Neural progenitor cell (in vitro differentiated cells): ENCODE data around the gene PDP2. TPM values are rescaled to one million over a fixed set of nuclear protein-coding genes. Genes with fewer than 3 reads are reported as not detected.

Experiments
- DNase-seq: peaks from one replicate; pipeline ENCODE4 v3.0.0-alpha.2; 2016; ENCODE audit warnings: low spot score
- H2AFZ ChIP-seq: fragments of 200-600 bp; sonication (generic); replicated peaks from 2 replicates; pipeline ENCODE4 v1.6.1; 2016; ENCODE audit warnings: antibody characterized with exemption
- H3F3A ChIP-seq: fragments of 200-600 bp; sonication (generic); 2 replicates; pipeline ENCODE4 v1.6.1; 2016; ENCODE audit warnings: antibody characterized with exemption, low read depth
- H3K27ac ChIP-seq: fragments of 200-600 bp; sonication (generic); 2 replicates; pipeline ENCODE4 v1.5.1; 2016; ENCODE audit warnings: mild to moderate bottlenecking
- H3K27me3 ChIP-seq: fragments of 200-600 bp; sonication (generic); 2 replicates; pipeline ENCODE4 v1.6.1; 2016; ENCODE audit warnings: mild to moderate bottlenecking, moderate library complexity
- H3K36me3 ChIP-seq: fragments of 200-600 bp; sonication (generic); 2 replicates; pipeline ENCODE4 v1.5.1; 2016
- H3K4me1 ChIP-seq: fragments of 200-600 bp; sonication (generic); 2 replicates; pipeline ENCODE4 v1.6.1; 2016; ENCODE audit warnings: mixed run types
- H3K4me2 ChIP-seq: fragments of 200-600 bp; sonication (generic); 2 replicates; pipeline ENCODE4 v1.6.1; 2016
- H3K4me3 ChIP-seq: fragments of 200-600 bp; sonication (generic); 2 replicates; pipeline ENCODE4 v1.5.1; 2016
- H3K79me2 ChIP-seq: fragments of 200-600 bp; sonication (generic); 2 replicates; pipeline ENCODE4 v1.6.1; 2016; ENCODE audit warnings: low read depth
- H3K9ac ChIP-seq: fragments of 200-600 bp; sonication (generic); 2 replicates; pipeline ENCODE4 v1.6.1; 2016
- H3K9me3 ChIP-seq: fragments of 200-600 bp; sonication (generic); 2 replicates; pipeline ENCODE4 v1.5.1; 2016; ENCODE audit warnings: low read depth
- H4K20me1 ChIP-seq: fragments of 200-600 bp; sonication (generic); 2 replicates; pipeline ENCODE4 v1.6.1; 2016; ENCODE audit warnings: low read depth
- H3K27ac Mint-ChIP-seq: 3 replicates; pipeline ENCODE4 v1.8.0; 2021; ENCODE audit warnings: mixed read lengths
- H3K27me3 Mint-ChIP-seq: 2 replicates; pipeline ENCODE4 v1.8.0; 2022; ENCODE audit warnings: low read depth, mild to moderate bottlenecking, inconsistent platforms, moderate library complexity, mixed read lengths; ENCODE audit not compliant: insufficient read depth
- H3K36me3 Mint-ChIP-seq: 3 replicates; pipeline ENCODE4 v1.8.0; 2021; ENCODE audit warnings: mixed read lengths
- H3K4me1 Mint-ChIP-seq: 3 replicates; pipeline ENCODE4 v1.8.0; 2021; ENCODE audit warnings: mixed read lengths
- H3K4me3 Mint-ChIP-seq: 3 replicates; pipeline ENCODE4 v1.8.0; 2021; ENCODE audit warnings: mild to moderate bottlenecking, moderate library complexity, mixed read lengths
- H3K9me3 Mint-ChIP-seq: 3 replicates; pipeline ENCODE4 v1.8.0; 2020; ENCODE audit warnings: mixed read lengths
- CTCF ChIP-seq: fragments of 200-600 bp; sonication (generic); IDR thresholded peaks from 2 replicates; pipeline ENCODE4 v1.5.1; 2017; ENCODE audit warnings: antibody characterized with exemption, mild to moderate bottlenecking
- EZH2 ChIP-seq: fragments of 200-600 bp; sonication (generic); IDR thresholded peaks from 2 replicates; pipeline ENCODE4 v1.6.1; 2017; ENCODE audit warnings: antibody characterized with exemption, mild to moderate bottlenecking, moderate library complexity
- EZH2phosphoT487 ChIP-seq: fragments of 200-600 bp; sonication (generic); IDR thresholded peaks from 2 replicates; pipeline ENCODE4 v1.6.1; 2017; ENCODE audit warnings: antibody characterized with exemption
- total RNA-seq: library from RNA; depleted of rRNA; stranded (reverse); fragments of >200 nt; gene quantifications from 2 replicates; pipeline ENCODE4 v1.2.3, GENCODE V29; 2015; ENCODE audit warnings: low replicate concordance

PDP2 gene
- total RNA-seq, 1 donor from 2014 or later = 6.6 TPM

GRCh38 chr16:66900721-66901441 lies 20.6 kb downstream of the PDP2 start:
- no peaks in the 10 kb centered on the region for H4K20me1 ChIP-seq
- H3K27ac Mint-ChIP-seq = peak overlapping the region; percentile 46
- H3F3A ChIP-seq = no peaks in the 10 kb centered on the region
- H3K36me3 ChIP-seq = no peaks in the 10 kb centered on the region
- no peak overlapping the region for H3K4me3 ChIP-seq
- H3K9me3 Mint-ChIP-seq = no peaks in the 10 kb centered on the region
- no peak overlapping the region for H2AFZ ChIP-seq
- H3K36me3 Mint-ChIP-seq = no peaks in the 10 kb centered on the region
- no peaks in the 10 kb centered on the region for H3K27me3 ChIP-seq
- H3K4me3 Mint-ChIP-seq = peak overlapping the region; percentile 27
- no peaks in the 10 kb centered on the region for H3K79me2 ChIP-seq
- H3K9ac ChIP-seq = no peak overlapping the region
- no peaks in the 10 kb centered on the region for H3K9me3 ChIP-seq
- no peak overlapping the region for H3K4me2 ChIP-seq
- no peak overlapping the region for H3K27ac ChIP-seq
- DNase-seq = no peak
- peaks cover 5% of the 10 kb centered on the region for H3K27me3 Mint-ChIP-seq
- TF ChIP-seq EZH2phosphoT487 = no peak
- no peak for TF ChIP-seq EZH2
- TF ChIP-seq CTCF = no peak
- H3K4me1 ChIP-seq = no peaks in the 10 kb centered on the region
- peaks cover 32% of the 10 kb centered on the region for H3K4me1 Mint-ChIP-seq

GRCh38 chr16:66901626-66902025 lies 21.3 kb downstream of the PDP2 start:
- H3K4me2 ChIP-seq = no peak overlapping the region
- no peaks in the 10 kb centered on the region for H3K9me3 ChIP-seq
- peaks cover 38% of the 10 kb centered on the region for H3K4me1 Mint-ChIP-seq
- H4K20me1 ChIP-seq = no peaks in the 10 kb centered on the region
- no peaks in the 10 kb centered on the region for H3K27me3 ChIP-seq
- no peaks in the 10 kb centered on the region for H3K9me3 Mint-ChIP-seq
- no peak overlapping the region for H3K4me3 Mint-ChIP-seq
- no peak for DNase-seq
- no peak for TF ChIP-seq CTCF
- TF ChIP-seq EZH2 = no peak
- TF ChIP-seq EZH2phosphoT487 = no peak
- no peaks in the 10 kb centered on the region for H3K4me1 ChIP-seq
- H3K4me3 ChIP-seq = no peak overlapping the region
- H3F3A ChIP-seq = no peaks in the 10 kb centered on the region
- H3K9ac ChIP-seq = no peak overlapping the region
- H2AFZ ChIP-seq = no peak overlapping the region
- peaks cover 5% of the 10 kb centered on the region for H3K27me3 Mint-ChIP-seq
- H3K79me2 ChIP-seq = no peaks in the 10 kb centered on the region
- no peak overlapping the region for H3K27ac Mint-ChIP-seq
- H3K36me3 ChIP-seq = no peaks in the 10 kb centered on the region
- no peaks in the 10 kb centered on the region for H3K36me3 Mint-ChIP-seq
- H3K27ac ChIP-seq = no peak overlapping the region

GRCh38 chr16:66902648-66903543 lies 22.6 kb downstream of the PDP2 start:
- Histone ChIP-seq H3F3A (no peaks in the 10 kb centered on the region), H4K20me1 (no peaks in the 10 kb centered on the region), H3K27me3 (no peaks in the 10 kb centered on the region), H3K27ac (no peak overlapping the region), H2AFZ (no peak overlapping the region), H3K4me1 (no peaks in the 10 kb centered on the region), H3K9me3 (no peaks in the 10 kb centered on the region), H3K36me3 (no peaks in the 10 kb centered on the region), H3K4me3 (no peak overlapping the region), H3K79me2 (no peaks in the 10 kb centered on the region), H3K4me2 (no peak overlapping the region), H3K9ac (no peak overlapping the region)
- Mint-ChIP-seq H3K36me3 (no peaks in the 10 kb centered on the region), H3K9me3 (no peaks in the 10 kb centered on the region), H3K4me3 (no peak overlapping the region), H3K4me1 (peaks cover 39% of the 10 kb centered on the region), H3K27ac (peak overlapping the region; percentile 86), H3K27me3 (peaks cover 5% of the 10 kb centered on the region)
- TF ChIP-seq EZH2 (no peak), EZH2phosphoT487 (no peak), CTCF (no peak)
- no peak for DNase-seq
